Measurements from ENCODE around the gene ZBTB46.

Gene ZBTB46

GRCh38 chr20:63734946-63735858 lies 95.9 kb downstream of the ZBTB46 start:
- H3K9ac ChIP-seq (ENCODE audit: low read depth, low read length, poor library complexity, severe bottlenecking), result peak overlapping the region; percentile 98
- no peaks in the 10 kb centered on the region for H3K27me3 ChIP-seq (ENCODE audit: insufficient read depth, low read length, poor library complexity, severe bottlenecking)
- peaks cover 17% of the 10 kb centered on the region for H4K20me1 ChIP-seq (ENCODE audit: insufficient read depth, low read length, poor library complexity, severe bottlenecking)
- peaks cover 47% of the 10 kb centered on the region for H3K4me1 ChIP-seq (ENCODE audit: insufficient read depth, low read length, poor library complexity, severe bottlenecking)
- TF ChIP-seq EZH2phosphoT487 (IDR thresholded peaks at IDR 0.05; ENCODE audit: borderline replicate concordance) (no peak), CTCF (conservative IDR thresholded peaks at IDR 0.05; ENCODE audit: low read length) (no peak)
- peaks cover 46% of the 10 kb centered on the region; the same call in 1 of the 2 replicates for H3K79me2 ChIP-seq (ENCODE audit: insufficient read depth, low read length)
- no peak overlapping the region for H2AFZ ChIP-seq (ENCODE audit: low read length)
- H3K36me3 ChIP-seq (ENCODE audit: insufficient read depth, low read length), result peaks cover 25% of the 10 kb centered on the region; the same call in 1 of the 2 replicates
- no peaks in the 10 kb centered on the region for H3K9me2 ChIP-seq (replicated peaks; ENCODE audit: low read depth, low read length)
- H3F3A ChIP-seq (ENCODE audit: low read depth), result peaks cover 11% of the 10 kb centered on the region
- H3K9me3 ChIP-seq (ENCODE audit: insufficient read depth, low read depth, low read length), result no peaks in the 10 kb centered on the region
- peak overlapping the region; percentile 95 for H3K4me2 ChIP-seq (ENCODE audit: low read depth, low read length, poor library complexity, severe bottlenecking)
- H3K4me3 ChIP-seq (ENCODE audit: low read length, poor library complexity, severe bottlenecking), result no peak overlapping the region

- Histone ChIP-seq H3K79me2 (ENCODE audit: insufficient read depth, low read length) (peaks cover 54% of the 10 kb centered on the region; the same call in 1 of the 2 replicates), H3K27me3 (ENCODE audit: insufficient read depth, low read length, poor library complexity, severe bottlenecking) (no peaks in the 10 kb centered on the region), H3K4me1 (ENCODE audit: insufficient read depth, low read length, poor library complexity, severe bottlenecking) (peaks cover 56% of the 10 kb centered on the region), H4K20me1 (ENCODE audit: insufficient read depth, low read length, poor library complexity, severe bottlenecking) (peaks cover 17% of the 10 kb centered on the region), H3K4me2 (ENCODE audit: low read depth, low read length, poor library complexity, severe bottlenecking) (no peak overlapping the region), H3K36me3 (ENCODE audit: insufficient read depth, low read length) (peaks cover 25% of the 10 kb centered on the region; the same call in 1 of the 2 replicates), H3K9me2 (replicated peaks; ENCODE audit: low read depth, low read length) (no peaks in the 10 kb centered on the region), H3K9ac (ENCODE audit: low read depth, low read length, poor library complexity, severe bottlenecking) (no peak overlapping the region), H3F3A (ENCODE audit: low read depth) (peaks cover 14% of the 10 kb centered on the region), H3K4me3 (ENCODE audit: low read length, poor library complexity, severe bottlenecking) (no peak overlapping the region), H3K9me3 (ENCODE audit: insufficient read depth, low read depth, low read length) (no peaks in the 10 kb centered on the region), H2AFZ (ENCODE audit: low read length) (no peak overlapping the region)
- TF ChIP-seq EZH2phosphoT487 (IDR thresholded peaks at IDR 0.05; ENCODE audit: borderline replicate concordance) (no peak), CTCF (conservative IDR thresholded peaks at IDR 0.05; ENCODE audit: low read length) (no peak)
These were observed 96.7 kb downstream of the ZBTB46 start for GRCh38 chr20:63734111-63734945.

- peaks cover 10% of the 10 kb centered on the region for H4K20me1 ChIP-seq (ENCODE audit: insufficient read depth, low read length, poor library complexity, severe bottlenecking)
- no peak overlapping the region for H2AFZ ChIP-seq (ENCODE audit: low read length)
- H3K27me3 ChIP-seq (ENCODE audit: insufficient read depth, low read length, poor library complexity, severe bottlenecking), result no peaks in the 10 kb centered on the region
- TF ChIP-seq EZH2phosphoT487 (IDR thresholded peaks at IDR 0.05; ENCODE audit: borderline replicate concordance), result no peak
- no peak for TF ChIP-seq CTCF (conservative IDR thresholded peaks at IDR 0.05; ENCODE audit: low read length)
- no peak overlapping the region for H3K4me3 ChIP-seq (ENCODE audit: low read length, poor library complexity, severe bottlenecking)
- H3F3A ChIP-seq (ENCODE audit: low read depth), result peaks cover 16% of the 10 kb centered on the region
- no peak overlapping the region for H3K9ac ChIP-seq (ENCODE audit: low read depth, low read length, poor library complexity, severe bottlenecking)
- H3K4me2 ChIP-seq (ENCODE audit: low read depth, low read length, poor library complexity, severe bottlenecking), result no peak overlapping the region
- H3K9me2 ChIP-seq (replicated peaks; ENCODE audit: low read depth, low read length), result no peaks in the 10 kb centered on the region
- H3K9me3 ChIP-seq (ENCODE audit: insufficient read depth, low read depth, low read length), result no peaks in the 10 kb centered on the region
- peaks cover 62% of the 10 kb centered on the region for H3K4me1 ChIP-seq (ENCODE audit: insufficient read depth, low read length, poor library complexity, severe bottlenecking)
- peaks cover 25% of the 10 kb centered on the region; the same call in 1 of the 2 replicates for H3K36me3 ChIP-seq (ENCODE audit: insufficient read depth, low read length)
- peaks cover 56% of the 10 kb centered on the region; the same call in 1 of the 2 replicates for H3K79me2 ChIP-seq (ENCODE audit: insufficient read depth, low read length)
These were observed 97.4 kb downstream of the ZBTB46 start for GRCh38 chr20:63733579-63734081.
